Activated T-cell treated with anti-CD3 and anti-CD28 coated beads, Interleukin-2, amount 50 U/mL, for 24 hours (primary cell): ENCODE measurements around the gene PIK3R2.

Source experiments
- DNase-seq: peaks from one replicate; pipeline ENCODE4 v3.0.0-alpha.2; 2020
- H3K27ac Mint-ChIP-seq: 2 replicates; pipeline ENCODE4 v1.8.0; 2020; ENCODE audit warnings: mild to moderate bottlenecking, mixed read lengths
- H3K27me3 Mint-ChIP-seq: 2 replicates; pipeline ENCODE4 v1.8.0; 2020; ENCODE audit warnings: mixed read lengths
- H3K36me3 Mint-ChIP-seq: 2 replicates; pipeline ENCODE4 v1.8.0; 2020; ENCODE audit warnings: low read depth, mixed read lengths
- H3K4me1 Mint-ChIP-seq: 2 replicates; pipeline ENCODE4 v1.8.0; 2020; ENCODE audit warnings: low read depth, mixed read lengths
- H3K4me3 Mint-ChIP-seq: 2 replicates; pipeline ENCODE4 v1.8.0; 2020; ENCODE audit warnings: mild to moderate bottlenecking, moderate library complexity, mixed read lengths
- H3K9me3 Mint-ChIP-seq: 2 replicates; pipeline ENCODE4 v1.8.0; 2020; ENCODE audit warnings: mixed read lengths

Gene PIK3R2

DNA sequence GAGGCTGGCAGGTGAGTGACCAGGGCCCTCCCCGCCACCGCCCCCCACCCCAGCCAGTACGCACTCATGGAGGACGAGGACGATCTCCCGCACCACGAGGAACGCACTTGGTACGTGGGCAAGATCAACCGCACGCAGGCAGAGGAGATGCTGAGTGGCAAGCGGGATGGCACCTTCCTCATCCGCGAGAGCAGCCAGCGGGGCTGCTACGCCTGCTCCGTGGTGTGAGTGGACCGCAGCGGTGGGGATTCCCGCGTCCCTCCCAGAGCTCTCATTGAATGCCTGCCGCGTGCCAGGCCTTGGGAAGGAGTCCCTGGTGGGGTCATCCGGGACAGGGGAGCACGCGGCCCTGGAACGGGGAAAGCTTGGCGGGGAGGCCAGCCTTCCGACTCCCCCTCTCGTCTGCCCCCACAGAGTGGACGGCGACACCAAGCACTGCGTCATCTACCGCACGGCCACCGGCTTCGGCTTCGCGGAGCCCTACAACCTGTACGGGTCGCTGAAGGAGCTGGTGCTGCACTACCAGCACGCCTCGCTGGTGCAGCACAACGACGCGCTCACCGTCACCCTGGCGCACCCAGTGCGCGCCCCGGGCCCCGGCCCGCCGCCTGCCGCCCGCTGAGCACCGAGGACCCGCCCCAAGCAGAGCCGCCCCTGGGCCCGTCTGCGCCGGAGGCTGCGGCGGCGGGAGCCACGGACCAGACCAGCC, 15.9 kb downstream of the PIK3R2 start:
- no peak for DNase-seq
- H3K4me1 Mint-ChIP-seq: peaks cover 9% of the 10 kb centered on the region
- H3K9me3 Mint-ChIP-seq: no peaks in the 10 kb centered on the region
- no peaks in the 10 kb centered on the region for H3K27me3 Mint-ChIP-seq
- H3K4me3 Mint-ChIP-seq: no peak overlapping the region
- peaks cover 62% of the 10 kb centered on the region for H3K36me3 Mint-ChIP-seq
- no peak overlapping the region for H3K27ac Mint-ChIP-seq

DNA sequence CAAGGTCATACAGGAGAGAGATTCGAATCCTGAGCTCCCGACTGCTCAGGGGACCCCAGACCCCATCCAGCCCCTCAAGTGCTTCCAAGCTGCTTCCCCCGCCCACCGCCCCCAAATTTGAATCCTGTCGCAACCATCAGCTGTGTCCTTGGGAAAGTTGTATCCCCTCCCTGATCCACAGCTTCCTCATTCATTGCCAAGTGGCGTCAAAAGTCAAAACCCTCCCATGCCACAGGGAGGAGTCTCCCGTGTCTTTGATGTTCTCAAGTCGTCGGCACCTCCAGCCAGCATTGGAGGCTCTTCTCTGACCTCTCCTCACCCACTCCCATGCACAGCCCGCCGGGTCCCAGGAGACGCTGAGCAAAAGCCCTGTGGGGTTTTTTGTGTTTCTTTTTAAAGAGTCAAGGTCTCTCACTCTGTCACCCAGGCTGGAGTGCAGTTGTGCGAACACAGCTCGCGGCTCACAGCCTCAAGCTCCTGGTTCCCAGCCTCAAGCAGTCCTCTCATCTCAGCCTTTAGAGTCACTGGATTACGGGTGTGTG, 17.8 kb downstream of the PIK3R2 start:
- no peaks in the 10 kb centered on the region for H3K27me3 Mint-ChIP-seq
- peak overlapping the region; percentile 37 for H3K27ac Mint-ChIP-seq
- H3K4me1 Mint-ChIP-seq: peaks cover 22% of the 10 kb centered on the region
- H3K4me3 Mint-ChIP-seq: no peak overlapping the region
- no peaks in the 10 kb centered on the region for H3K9me3 Mint-ChIP-seq
- no peak for DNase-seq
- peaks cover 63% of the 10 kb centered on the region for H3K36me3 Mint-ChIP-seq

GRCh38 chr19:18171605-18172327, 18.8 kb downstream of the PIK3R2 start:
- Mint-ChIP-seq H3K4me3 (no peak overlapping the region), H3K4me1 (peaks cover 22% of the 10 kb centered on the region), H3K36me3 (peaks cover 58% of the 10 kb centered on the region), H3K27ac (no peak overlapping the region), H3K27me3 (no peaks in the 10 kb centered on the region), H3K9me3 (no peaks in the 10 kb centered on the region)
- DNase-seq: no peak

DNA sequence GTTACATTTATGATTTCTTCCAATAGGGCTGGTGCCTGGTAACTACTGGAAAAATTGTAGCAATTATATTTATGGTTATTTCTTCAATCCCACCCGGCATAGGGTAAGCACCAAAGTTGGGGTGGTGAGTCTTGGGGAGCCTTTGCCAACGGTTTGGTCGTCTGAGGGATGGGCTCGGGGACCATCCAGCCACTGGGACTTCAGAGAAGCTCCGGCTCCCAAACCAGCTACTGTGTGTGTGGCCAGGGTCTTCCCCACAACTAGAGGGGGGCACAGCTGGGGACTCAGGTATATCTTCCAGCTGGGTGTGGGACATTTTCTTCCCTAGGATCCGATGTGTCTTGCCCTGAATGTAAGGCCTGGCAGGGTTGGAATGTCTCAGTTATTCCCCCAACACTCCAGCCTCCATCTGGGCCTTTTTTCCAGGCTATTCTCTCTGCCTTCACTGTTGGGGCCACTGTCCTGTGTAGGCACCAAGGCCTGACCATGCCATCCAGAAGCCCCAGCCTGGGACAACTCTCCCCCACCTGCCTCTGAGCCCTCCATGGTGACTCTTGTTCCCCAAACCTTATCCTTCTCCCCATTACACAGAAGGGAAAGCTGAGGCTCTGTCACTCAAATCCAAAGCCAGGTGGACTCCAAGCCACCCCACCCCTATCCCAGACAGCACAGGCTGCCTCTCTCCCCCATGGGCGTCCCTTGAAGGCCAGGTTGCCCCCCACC, 19.5 kb downstream of the PIK3R2 start:
- no peak for DNase-seq
- H3K27me3 Mint-ChIP-seq: no peaks in the 10 kb centered on the region
- H3K27ac Mint-ChIP-seq: peak overlapping the region; percentile 20
- H3K4me1 Mint-ChIP-seq: peaks cover 22% of the 10 kb centered on the region
- no peaks in the 10 kb centered on the region for H3K9me3 Mint-ChIP-seq
- no peak overlapping the region for H3K4me3 Mint-ChIP-seq
- H3K36me3 Mint-ChIP-seq: peaks cover 55% of the 10 kb centered on the region

GRCh38 chr19:18173054-18173571, 20.1 kb downstream of the PIK3R2 start:
- Mint-ChIP-seq H3K27me3 (no peaks in the 10 kb centered on the region), H3K4me3 (peak overlapping the region; percentile 86), H3K36me3 (peaks cover 55% of the 10 kb centered on the region), H3K4me1 (peaks cover 22% of the 10 kb centered on the region), H3K27ac (peak overlapping the region; percentile 76), H3K9me3 (no peaks in the 10 kb centered on the region)
- no peak for DNase-seq

DNA sequence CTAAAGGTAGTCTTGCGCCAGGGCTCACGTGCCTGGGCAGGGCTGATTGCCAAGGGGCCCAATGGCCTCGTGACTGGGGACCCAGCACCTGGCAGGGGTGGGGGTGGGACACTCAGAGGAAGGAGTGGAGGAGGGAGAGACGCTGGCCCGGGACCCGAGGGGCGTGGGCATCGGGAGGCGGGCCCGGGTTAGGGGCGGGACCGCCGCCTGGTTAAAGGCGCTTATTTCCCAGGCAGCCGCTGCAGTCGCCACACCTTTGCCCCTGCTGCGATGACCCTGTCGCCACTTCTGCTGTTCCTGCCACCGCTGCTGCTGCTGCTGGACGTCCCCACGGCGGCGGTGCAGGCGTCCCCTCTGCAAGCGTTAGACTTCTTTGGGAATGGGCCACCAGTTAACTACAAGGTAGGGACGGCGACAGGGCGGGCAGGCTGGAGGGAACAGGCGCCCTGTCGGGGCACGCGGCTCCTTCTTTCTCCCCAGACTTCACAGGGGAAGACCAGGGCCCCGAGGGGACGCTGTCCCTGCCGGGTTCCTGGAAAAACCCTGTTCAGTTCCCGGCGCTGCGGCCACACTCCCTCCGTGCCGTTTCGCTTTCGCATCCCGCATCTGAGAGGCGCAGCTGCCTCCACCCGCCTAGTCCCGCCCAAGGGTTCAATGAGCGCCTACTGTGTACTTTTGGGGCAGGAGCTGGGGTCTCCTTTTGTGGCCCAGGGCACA, 20.8 kb downstream of the PIK3R2 start, which contains the start of gene IFI30:
Gene IFI30, plus strand, starts transcription at position 242 of the 717 bp plus-strand sequence. Its CDS starts 29 bp downstream, at position 271.
- peak within 1 kb of the TSS; percentile 85 for H3K27ac Mint-ChIP-seq
- peak within 1 kb of the TSS; percentile 86 for H3K4me3 Mint-ChIP-seq
- peaks cover 22% of the 10 kb centered on the region for H3K4me1 Mint-ChIP-seq
- H3K27me3 Mint-ChIP-seq: no peaks in the 10 kb centered on the region
- H3K9me3 Mint-ChIP-seq: no peaks in the 10 kb centered on the region
- H3K36me3 Mint-ChIP-seq: peaks cover 51% of the 10 kb centered on the region
- peak; percentile 81 for DNase-seq

GRCh38 chr19:18174983-18175382, 22.0 kb downstream of the PIK3R2 start:
- peaks cover 42% of the 10 kb centered on the region for H3K36me3 Mint-ChIP-seq
- peak overlapping the region; percentile 86 for H3K4me3 Mint-ChIP-seq
- DNase-seq: no peak
- peaks cover 22% of the 10 kb centered on the region for H3K4me1 Mint-ChIP-seq
- H3K9me3 Mint-ChIP-seq: no peaks in the 10 kb centered on the region
- no peak overlapping the region for H3K27ac Mint-ChIP-seq
- H3K27me3 Mint-ChIP-seq: no peaks in the 10 kb centered on the region

- H3K27ac Mint-ChIP-seq: no peak overlapping the region
- H3K4me3 Mint-ChIP-seq: no peak overlapping the region
- H3K9me3 Mint-ChIP-seq: no peaks in the 10 kb centered on the region
- DNase-seq: no peak
- peaks cover 28% of the 10 kb centered on the region for H3K36me3 Mint-ChIP-seq
- H3K27me3 Mint-ChIP-seq: no peaks in the 10 kb centered on the region
- H3K4me1 Mint-ChIP-seq: peaks cover 22% of the 10 kb centered on the region
Observed at GRCh38 chr19:18176367-18177310, 23.7 kb downstream of the PIK3R2 start.

GRCh38 chr19:18179957-18180356, 27.0 kb downstream of the PIK3R2 start:
- peaks cover 2% of the 10 kb centered on the region for H3K4me1 Mint-ChIP-seq
- H3K4me3 Mint-ChIP-seq: no peak overlapping the region
- no peak for DNase-seq
- no peak overlapping the region for H3K27ac Mint-ChIP-seq
- no peaks in the 10 kb centered on the region for H3K9me3 Mint-ChIP-seq
- no peaks in the 10 kb centered on the region for H3K27me3 Mint-ChIP-seq
- peaks cover 17% of the 10 kb centered on the region for H3K36me3 Mint-ChIP-seq

DNA sequence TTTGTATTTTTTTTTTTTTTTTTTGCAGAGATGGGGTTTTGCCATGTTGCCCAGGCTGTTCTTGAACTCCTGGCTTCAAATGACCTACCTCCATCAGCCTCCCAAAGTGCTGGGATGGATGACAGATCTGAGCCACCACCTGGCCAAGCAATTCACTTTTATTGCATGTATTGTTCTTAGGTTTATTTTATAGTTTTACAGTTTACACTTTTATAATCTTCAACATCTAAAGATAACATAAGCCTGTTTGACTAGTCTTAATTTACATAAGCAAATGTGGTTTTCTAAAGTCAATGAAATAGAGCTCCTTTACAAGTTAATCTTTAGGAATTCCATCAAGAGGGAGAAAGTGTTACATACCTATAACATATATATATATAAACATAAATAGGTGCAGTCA, 30.6 kb downstream of the PIK3R2 start:
- Mint-ChIP-seq H3K9me3 (no peaks in the 10 kb centered on the region), H3K4me1 (no peaks in the 10 kb centered on the region), H3K27ac (no peak overlapping the region), H3K27me3 (no peaks in the 10 kb centered on the region), H3K4me3 (no peak overlapping the region), H3K36me3 (no peaks in the 10 kb centered on the region)
- no peak for DNase-seq

GRCh38 chr19:18185538-18185937, 32.6 kb downstream of the PIK3R2 start:
- Mint-ChIP-seq H3K4me1 (no peaks in the 10 kb centered on the region), H3K27me3 (no peaks in the 10 kb centered on the region), H3K4me3 (no peak overlapping the region), H3K27ac (no peak overlapping the region), H3K36me3 (no peaks in the 10 kb centered on the region), H3K9me3 (no peaks in the 10 kb centered on the region)
- no peak for DNase-seq

DNA sequence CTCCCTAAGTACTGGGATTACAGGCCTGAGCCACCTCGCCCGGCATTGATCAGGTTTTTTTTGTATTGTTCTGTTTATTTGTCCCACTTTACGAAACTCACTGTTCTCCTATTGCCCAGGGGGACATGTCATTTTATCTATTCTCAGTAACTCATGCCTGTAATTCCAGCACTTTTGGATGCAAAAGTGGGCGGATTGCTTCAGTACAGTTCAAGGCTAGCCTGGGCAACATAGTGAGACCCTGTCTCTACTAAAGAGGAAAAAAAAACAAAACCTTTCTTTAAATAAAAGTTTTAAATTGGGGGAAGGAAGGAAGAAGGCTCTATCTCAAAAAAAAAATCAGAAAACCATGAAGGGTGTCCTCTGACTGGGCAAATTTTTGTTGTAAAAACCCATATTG, 37.3 kb downstream of the PIK3R2 start:
- Mint-ChIP-seq H3K27me3 (no peaks in the 10 kb centered on the region), H3K4me1 (peaks cover 25% of the 10 kb centered on the region), H3K4me3 (no peak overlapping the region), H3K36me3 (peaks cover 17% of the 10 kb centered on the region), H3K9me3 (no peaks in the 10 kb centered on the region), H3K27ac (peak overlapping the region; percentile 11)
- DNase-seq: no peak

DNA sequence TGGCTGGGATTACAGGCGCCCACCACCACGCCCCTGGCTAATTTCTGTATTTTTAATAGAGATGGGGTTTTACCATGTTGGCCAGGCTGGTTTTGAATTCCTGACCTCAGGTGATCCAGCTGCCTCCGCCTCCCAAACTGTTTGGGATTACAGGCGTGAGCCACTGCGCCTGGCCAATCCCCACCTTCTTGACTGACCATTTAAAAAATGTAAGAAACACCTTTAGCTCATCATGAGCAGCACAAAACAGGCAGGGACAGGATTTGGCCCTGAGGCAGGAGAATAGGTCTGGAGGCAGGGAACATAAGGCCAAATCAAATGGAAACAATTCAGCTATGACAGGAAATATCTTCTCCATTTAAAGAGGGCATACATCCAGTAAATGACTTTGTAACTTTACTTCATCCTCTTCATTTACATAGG, 38.7 kb downstream of the PIK3R2 start:
- DNase-seq: no peak
- Mint-ChIP-seq H3K27me3 (no peaks in the 10 kb centered on the region), H3K27ac (peak overlapping the region; percentile 93), H3K36me3 (peaks cover 27% of the 10 kb centered on the region), H3K4me3 (peak overlapping the region; percentile 88), H3K9me3 (no peaks in the 10 kb centered on the region), H3K4me1 (peaks cover 25% of the 10 kb centered on the region)
